ENCODE measurements around the gene KIF6. TPM values are rescaled to one million over a fixed set of nuclear protein-coding genes. Genes with fewer than 3 reads are reported as not detected.

Gene KIF6
- total RNA-seq, 4 donors from 2014 or later: 0.40 to 1.3 (median 0.80) TPM

DNA sequence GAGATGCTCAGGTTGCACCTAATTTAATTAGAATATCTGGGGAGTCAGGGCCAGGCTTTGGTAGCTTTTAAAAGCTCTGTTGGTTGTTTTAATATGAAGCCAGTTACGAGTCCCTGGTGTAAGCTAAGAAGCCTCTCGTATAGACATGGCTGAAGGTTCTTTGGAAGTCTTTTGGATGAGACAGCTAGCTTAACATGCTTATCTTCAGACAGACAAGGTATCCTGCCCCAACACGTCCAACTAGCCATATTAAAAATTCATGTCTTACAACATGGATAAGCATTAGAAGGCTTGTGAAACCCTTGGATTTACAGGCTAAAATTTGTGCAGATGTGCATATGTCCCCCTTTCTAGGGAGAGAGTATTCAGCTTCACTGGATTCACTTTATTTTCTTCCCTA is 297.1 kb downstream of the KIF6 start:
- no peak overlapping the region for H3K27ac ChIP-seq
- 95 to 100% methylated on average over 3 of the region's 3 CpGs for WGBS, 2 donors
- no peaks in the 10 kb centered on the region for H3K4me1 ChIP-seq
- no peaks in the 10 kb centered on the region for H3K36me3 ChIP-seq
- H3K4me3 ChIP-seq (replicated peaks in 1 of 3): no peak overlapping the region
- intact Hi-C loops (cut with DNase I): no loop called here
- TF ChIP-seq POLR2A (IDR thresholded peaks at IDR 0.05) (no peak), CTCF (IDR thresholded peaks at IDR 0.05) (no peak)
- no peaks in the 10 kb centered on the region for H3K9me3 ChIP-seq
- H3K27me3 ChIP-seq: no peaks in the 10 kb centered on the region
- DNase-seq: no peak

- no peak for DNase-seq
- Histone ChIP-seq H3K27ac (peak overlapping the region in 1 of 3 donors; percentile 26), H3K9me3 (no peaks in the 10 kb centered on the region), H3K36me3 (no peaks in the 10 kb centered on the region), H3K27me3 (no peaks in the 10 kb centered on the region), H3K4me3 (replicated peaks in 1 of 3) (no peak overlapping the region), H3K4me1 (no peaks in the 10 kb centered on the region)
- no peak for TF ChIP-seq POLR2A (IDR thresholded peaks at IDR 0.05)
- no peak for TF ChIP-seq CTCF (IDR thresholded peaks at IDR 0.05)
- 61 to 68% methylated on average over 2 of the region's 2 CpGs for WGBS, 2 donors
- intact Hi-C loops (cut with DNase I): no loop called here
These were observed 299.1 kb downstream of the KIF6 start for GRCh38 chr6:39426073-39426456.

DNA sequence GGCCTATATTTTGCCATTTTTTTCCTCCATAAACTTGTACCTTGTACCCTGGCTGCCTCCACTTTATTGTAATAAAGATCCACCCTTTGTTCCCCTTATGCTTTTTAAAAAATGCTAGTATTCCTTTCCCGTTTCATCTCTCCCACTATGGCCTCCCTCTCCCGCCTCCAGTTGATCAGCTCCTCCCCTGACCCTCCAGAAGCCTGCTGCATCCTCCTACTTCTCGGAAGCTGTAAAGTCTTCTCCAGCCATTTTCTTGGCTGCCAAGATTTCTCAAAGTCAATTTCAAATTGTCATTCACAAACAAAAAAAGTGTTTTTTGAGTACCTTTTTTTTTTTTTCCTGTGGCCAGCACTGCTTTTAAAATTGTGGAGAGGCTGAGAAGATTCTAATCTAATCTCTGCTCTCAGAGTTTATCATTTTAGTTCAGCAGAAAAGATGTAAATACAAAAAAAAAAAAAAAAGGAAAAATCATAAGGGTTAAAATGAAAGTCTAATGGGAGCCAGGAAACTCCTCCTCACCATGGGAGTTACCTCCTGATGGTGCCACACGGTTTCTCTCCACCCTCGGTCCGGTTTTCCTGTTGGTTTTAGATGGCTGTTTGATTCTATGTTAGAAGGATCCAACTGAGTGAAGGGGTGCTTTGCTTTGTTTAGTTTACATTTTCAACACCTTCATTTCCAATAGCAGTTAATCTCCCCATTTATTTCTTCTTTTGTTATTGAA is 299.7 kb downstream of the KIF6 start:
- DNase-seq: no peak
- peak overlapping the region in 1 of 3 donors; percentile 26 for H3K27ac ChIP-seq
- H3K4me1 ChIP-seq: no peaks in the 10 kb centered on the region
- no peaks in the 10 kb centered on the region for H3K36me3 ChIP-seq
- WGBS, 2 donors: 68 to 74% methylated on average over 6 of the region's 6 CpGs
- TF ChIP-seq POLR2A (IDR thresholded peaks at IDR 0.05) (no peak), CTCF (IDR thresholded peaks at IDR 0.05) (no peak)
- no peaks in the 10 kb centered on the region for H3K27me3 ChIP-seq
- no peak overlapping the region for H3K4me3 ChIP-seq (replicated peaks in 1 of 3)
- intact Hi-C loops (cut with DNase I): no loop called here
- no peaks in the 10 kb centered on the region for H3K9me3 ChIP-seq

GRCh38 chr6:39424831-39425230 is 300.4 kb downstream of the KIF6 start:
- intact Hi-C loops (cut with DNase I): no loop called here
- DNase-seq: no peak
- H3K9me3 ChIP-seq: no peaks in the 10 kb centered on the region
- TF ChIP-seq CTCF (IDR thresholded peaks at IDR 0.05) (no peak), POLR2A (IDR thresholded peaks at IDR 0.05) (no peak)
- no peaks in the 10 kb centered on the region for H3K36me3 ChIP-seq
- H3K4me3 ChIP-seq (replicated peaks in 1 of 3): no peak overlapping the region
- H3K27me3 ChIP-seq: no peaks in the 10 kb centered on the region
- H3K27ac ChIP-seq: no peak overlapping the region
- 91 to 98% methylated on average over 3 of the region's 3 CpGs for WGBS, 2 donors
- H3K4me1 ChIP-seq: no peaks in the 10 kb centered on the region

GRCh38 chr6:39422238-39422637 is 303.0 kb downstream of the KIF6 start:
- TF ChIP-seq CTCF (IDR thresholded peaks at IDR 0.05): no peak
- TF ChIP-seq POLR2A (IDR thresholded peaks at IDR 0.05): no peak
- no peak overlapping the region for H3K4me3 ChIP-seq (replicated peaks in 1 of 3)
- intact Hi-C loops (cut with DNase I): no loop called here
- DNase-seq: peak; percentile 6 to 15
- H3K27me3 ChIP-seq: no peaks in the 10 kb centered on the region
- no peaks in the 10 kb centered on the region for H3K9me3 ChIP-seq
- H3K36me3 ChIP-seq: no peaks in the 10 kb centered on the region
- WGBS, 2 donors: 51 to 57% methylated on average over 3 to 6 of the region's 6 CpGs
- H3K27ac ChIP-seq: peak overlapping the region in 2 of 3 donors; percentile 45 to 66
- H3K4me1 ChIP-seq: no peaks in the 10 kb centered on the region
